ENCODE results near the gene CCDC89. TPM values are rescaled to one million over a fixed set of nuclear protein-coding genes. Genes with fewer than 3 reads are reported as not detected.

Gene CCDC89
- total and polyA plus RNA-seq, 2 donors (not counting 1 experiment from before 2014, with no cell fraction given), result not detected

GRCh38 chr11:85721191-85721590, 35.2 kb upstream of the CCDC89 start:
- H3K36me3 ChIP-seq (replicated peaks in 1 of 2; ENCODE audit: control extremely low read depth in 1 of 2, control insufficient read depth in 1 of 2, extremely low read depth in 1 of 2, insufficient read depth in 2 of 2, low read length in 1 of 2), result no peaks in the 10 kb centered on the region
- TF ChIP-seq EZH2 (IDR thresholded peaks at IDR 0.05; ENCODE audit: borderline replicate concordance, insufficient read depth, low read depth, low read length, poor library complexity, severe bottlenecking), result no peak
- no peak for TF ChIP-seq CTCF (IDR thresholded peaks at IDR 0.05)
- H3K9me3 ChIP-seq (ENCODE audit: control extremely low read depth in 1 of 3, control insufficient read depth in 2 of 3, insufficient read depth in 1 of 3, low read length in 2 of 3), result no peaks in the 10 kb centered on the region
- ChIA-PET CTCF (no interaction called here), POLR2A (no interaction called here)
- no peaks in the 10 kb centered on the region for H3K79me2 ChIP-seq (ENCODE audit: control insufficient read depth, insufficient read depth, low read length)
- H3K4me1 ChIP-seq (ENCODE audit: control insufficient read depth in 2 of 2, insufficient read depth in 2 of 2, low read length in 2 of 2), result no peaks in the 10 kb centered on the region
- no peak for DNase-seq
- Mint-ChIP-seq H3K4me1 (no peaks in the 10 kb centered on the region), H3K9me3 (ENCODE audit: insufficient read depth) (no peaks in the 10 kb centered on the region), H3K4me3 (no peak overlapping the region), H3K27ac (no peak overlapping the region), H3K27me3 (peaks cover 3% of the 10 kb centered on the region)
- no peaks in the 10 kb centered on the region for H3K27me3 ChIP-seq (replicated peaks in 1 of 4; ENCODE audit: control extremely low read depth in 1 of 4, control insufficient read depth in 3 of 4, insufficient read depth in 4 of 4, low read length in 3 of 4)
- ATAC-seq (ENCODE audit: low read depth), result no peak
- H3K4me3 ChIP-seq (ENCODE audit: control extremely low read depth in 1 of 5, extremely low read depth in 1 of 5, insufficient read depth in 1 of 5, low read depth in 2 of 5, low read length in 4 of 5), result no peak overlapping the region
- no peak overlapping the region for H3K27ac ChIP-seq (ENCODE audit: low read length in 2 of 2)
- intact Hi-C loops (cut with micrococcal nuclease), result no loop called here
- no peaks in the 10 kb centered on the region for H4K20me1 ChIP-seq (ENCODE audit: control insufficient read depth, insufficient read depth, low read length, poor library complexity, severe bottlenecking)
- no peak overlapping the region for H2AFZ ChIP-seq (ENCODE audit: insufficient read depth, low read depth, low read length, poor library complexity, severe bottlenecking)
- H3K4me2 ChIP-seq (replicated peaks; ENCODE audit: low read depth, low read length, poor library complexity, severe bottlenecking), result no peak overlapping the region
- H3K9ac ChIP-seq (ENCODE audit: low read length), result no peak overlapping the region
- 100% methylated on average over 1 of the region's 3 CpGs for WGBS (ENCODE audit: insufficient coverage)

- H3K4me2 ChIP-seq (replicated peaks; ENCODE audit: low read depth, low read length, poor library complexity, severe bottlenecking), result no peak overlapping the region
- POLR2A ChIA-PET, result no interaction called here
Observed at GRCh38 chr11:85718991-85719807, 33.2 kb upstream of the CCDC89 start.

More at GRCh38 chr11:85718991-85719807, 33.2 kb upstream of the CCDC89 start:
- DNase-seq (no peak), ATAC-seq (ENCODE audit: low read depth) (no peak)
- no peaks in the 10 kb centered on the region for H3K4me1 Mint-ChIP-seq
- intact Hi-C loops (cut with micrococcal nuclease), result no loop called here
- CTCF ChIA-PET, result no interaction called here
- H3K27me3 Mint-ChIP-seq, result peaks cover 3% of the 10 kb centered on the region
- no peak overlapping the region for H3K4me3 Mint-ChIP-seq
- H3K9ac ChIP-seq (ENCODE audit: low read length), result no peak overlapping the region
- H3K27ac ChIP-seq (ENCODE audit: low read length in 2 of 2), result no peak overlapping the region
- H3K4me1 ChIP-seq (ENCODE audit: control insufficient read depth in 2 of 2, insufficient read depth in 2 of 2, low read length in 2 of 2), result no peaks in the 10 kb centered on the region
- H3K9me3 Mint-ChIP-seq (ENCODE audit: insufficient read depth), result no peaks in the 10 kb centered on the region
- H3K27me3 ChIP-seq (replicated peaks in 1 of 4; ENCODE audit: control extremely low read depth in 1 of 4, control insufficient read depth in 3 of 4, insufficient read depth in 4 of 4, low read length in 3 of 4), result no peaks in the 10 kb centered on the region
- H3K36me3 ChIP-seq (replicated peaks in 1 of 2; ENCODE audit: control extremely low read depth in 1 of 2, control insufficient read depth in 1 of 2, extremely low read depth in 1 of 2, insufficient read depth in 2 of 2, low read length in 1 of 2), result no peaks in the 10 kb centered on the region
- H3K9me3 ChIP-seq (ENCODE audit: control extremely low read depth in 1 of 3, control insufficient read depth in 2 of 3, insufficient read depth in 1 of 3, low read length in 2 of 3), result no peaks in the 10 kb centered on the region
- H2AFZ ChIP-seq (ENCODE audit: insufficient read depth, low read depth, low read length, poor library complexity, severe bottlenecking), result no peak overlapping the region
- H3K4me3 ChIP-seq (ENCODE audit: control extremely low read depth in 1 of 5, extremely low read depth in 1 of 5, insufficient read depth in 1 of 5, low read depth in 2 of 5, low read length in 4 of 5), result no peak overlapping the region
- H3K27ac Mint-ChIP-seq, result no peak overlapping the region
- TF ChIP-seq CTCF (IDR thresholded peaks at IDR 0.05) (no peak), EZH2 (IDR thresholded peaks at IDR 0.05; ENCODE audit: borderline replicate concordance, insufficient read depth, low read depth, low read length, poor library complexity, severe bottlenecking) (no peak)
- H3K79me2 ChIP-seq (ENCODE audit: control insufficient read depth, insufficient read depth, low read length), result no peaks in the 10 kb centered on the region
- H4K20me1 ChIP-seq (ENCODE audit: control insufficient read depth, insufficient read depth, low read length, poor library complexity, severe bottlenecking), result no peaks in the 10 kb centered on the region
- 100% methylated on average over 2 of the region's 10 CpGs for WGBS (ENCODE audit: insufficient coverage)
